ENCODE data around the gene PDCD2L. TPM values are rescaled to one million over a fixed set of nuclear protein-coding genes. Genes with fewer than 3 reads are reported as not detected.

Gene PDCD2L
- total RNA-seq, 6 experiments from 2014 or later = 8.8 to 13.3 (median 12.0) TPM

DNA sequence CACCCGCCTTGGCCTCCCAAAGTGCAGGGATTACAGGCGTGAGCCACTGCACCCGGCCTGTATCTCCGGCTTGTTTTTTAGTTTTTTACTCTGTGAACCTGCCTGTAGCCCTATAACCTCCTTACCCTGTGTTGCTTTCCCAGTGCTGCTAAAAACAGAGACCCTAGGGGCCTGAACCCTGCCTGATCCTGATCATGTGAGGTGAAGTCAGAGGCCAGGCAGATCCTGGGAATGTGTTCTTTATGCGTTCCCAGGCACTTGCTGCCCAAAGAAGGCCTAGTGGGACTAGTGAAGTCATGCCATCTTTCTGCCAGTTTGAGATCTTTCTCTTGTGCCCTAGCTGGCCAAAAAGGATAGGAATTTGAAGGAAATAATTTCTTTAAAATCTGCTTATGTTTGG is 28.6 kb downstream of the PDCD2L start:
- Mint-ChIP-seq H3K27ac (peak overlapping the region; percentile 42; the same call in 1 of the 2 replicates), H3K36me3 (ENCODE audit: low read depth) (peaks cover 26% of the 10 kb centered on the region)
- DNase-seq = no peak

DNA sequence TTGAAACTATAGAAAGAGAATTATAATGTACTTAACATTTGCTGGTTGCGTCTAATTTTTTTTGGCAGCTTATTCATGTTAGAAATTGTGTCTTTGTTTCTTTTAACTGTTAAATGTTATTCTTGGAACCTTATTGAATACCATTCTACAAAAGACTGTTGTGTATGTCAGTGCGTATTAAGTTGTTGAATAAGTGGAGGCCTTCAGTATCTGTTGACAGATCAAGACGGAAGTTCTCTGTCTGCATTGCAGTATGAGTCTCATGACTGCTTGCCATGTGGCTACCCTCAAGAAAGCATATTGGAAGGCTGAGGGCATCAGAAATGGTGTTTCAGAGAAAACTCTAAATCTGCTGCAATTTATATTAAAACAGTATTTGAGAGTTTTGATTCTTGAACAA is 32.5 kb downstream of the PDCD2L start:
- peaks cover 29% of the 10 kb centered on the region for H3K36me3 Mint-ChIP-seq (ENCODE audit: low read depth)
- peaks cover 7% of the 10 kb centered on the region for H3K4me1 Mint-ChIP-seq (ENCODE audit: low read depth)
- no peak overlapping the region for H3K4me3 Mint-ChIP-seq
- TF ChIP-seq, protein P1, sequence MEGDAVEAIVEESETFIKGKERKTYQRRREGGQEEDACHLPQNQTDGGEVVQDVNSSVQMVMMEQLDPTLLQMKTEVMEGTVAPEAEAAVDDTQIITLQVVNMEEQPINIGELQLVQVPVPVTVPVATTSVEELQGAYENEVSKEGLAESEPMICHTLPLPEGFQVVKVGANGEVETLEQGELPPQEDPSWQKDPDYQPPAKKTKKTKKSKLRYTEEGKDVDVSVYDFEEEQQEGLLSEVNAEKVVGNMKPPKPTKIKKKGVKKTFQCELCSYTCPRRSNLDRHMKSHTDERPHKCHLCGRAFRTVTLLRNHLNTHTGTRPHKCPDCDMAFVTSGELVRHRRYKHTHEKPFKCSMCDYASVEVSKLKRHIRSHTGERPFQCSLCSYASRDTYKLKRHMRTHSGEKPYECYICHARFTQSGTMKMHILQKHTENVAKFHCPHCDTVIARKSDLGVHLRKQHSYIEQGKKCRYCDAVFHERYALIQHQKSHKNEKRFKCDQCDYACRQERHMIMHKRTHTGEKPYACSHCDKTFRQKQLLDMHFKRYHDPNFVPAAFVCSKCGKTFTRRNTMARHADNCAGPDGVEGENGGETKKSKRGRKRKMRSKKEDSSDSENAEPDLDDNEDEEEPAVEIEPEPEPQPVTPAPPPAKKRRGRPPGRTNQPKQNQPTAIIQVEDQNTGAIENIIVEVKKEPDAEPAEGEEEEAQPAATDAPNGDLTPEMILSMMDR (IDR thresholded peaks at IDR 0.05) = no peak
- H3K9me3 Mint-ChIP-seq = no peaks in the 10 kb centered on the region
- no peak overlapping the region for H3K27ac Mint-ChIP-seq
- DNase-seq = no peak
- no peaks in the 10 kb centered on the region for H3K27me3 Mint-ChIP-seq (ENCODE audit: insufficient read depth)

More for the DNA sequence above, 28.6 kb downstream of the PDCD2L start:
- Mint-ChIP-seq H3K4me1 (ENCODE audit: low read depth) (peaks cover 33% of the 10 kb centered on the region), H3K4me3 (no peak overlapping the region), H3K9me3 (no peaks in the 10 kb centered on the region), H3K27me3 (ENCODE audit: insufficient read depth) (no peaks in the 10 kb centered on the region)
- TF ChIP-seq, protein P1 (IDR thresholded peaks at IDR 0.05) = no peak

- peaks cover 13% of the 10 kb centered on the region for H3K4me1 Mint-ChIP-seq (ENCODE audit: low read depth)
- H3K27ac Mint-ChIP-seq = no peak overlapping the region
- no peaks in the 10 kb centered on the region; the same call in 1 of the 2 replicates for H3K27me3 Mint-ChIP-seq (ENCODE audit: insufficient read depth)
- no peak overlapping the region for H3K4me3 Mint-ChIP-seq
- no peaks in the 10 kb centered on the region for H3K9me3 Mint-ChIP-seq
- H3K36me3 Mint-ChIP-seq (ENCODE audit: low read depth) = peaks cover 25% of the 10 kb centered on the region; the same call in 1 of the 2 replicates
- DNase-seq = no peak
- TF ChIP-seq, protein P1 (IDR thresholded peaks at IDR 0.05) = no peak
Measured at GRCh38 chr19:34448191-34448590, 44.0 kb downstream of the PDCD2L start.

GRCh38 chr19:34452723-34453122 is 48.5 kb downstream of the PDCD2L start:
- H3K4me1 Mint-ChIP-seq (ENCODE audit: low read depth) = peaks cover 34% of the 10 kb centered on the region
- H3K27ac Mint-ChIP-seq = peak overlapping the region; percentile 20; the same call in 1 of the 2 replicates
- 0 out of 2 replicates have a peak overlapping the region, but pooled peaks have one; percentile 14 for H3K4me3 Mint-ChIP-seq
- TF ChIP-seq, protein P1 (IDR thresholded peaks at IDR 0.05) = no peak
- no peaks in the 10 kb centered on the region for H3K9me3 Mint-ChIP-seq
- no peaks in the 10 kb centered on the region; the same call in 1 of the 2 replicates for H3K27me3 Mint-ChIP-seq (ENCODE audit: insufficient read depth)
- no peak for DNase-seq
- peaks cover 20% of the 10 kb centered on the region for H3K36me3 Mint-ChIP-seq (ENCODE audit: low read depth)

- DNase-seq = no peak
- no peaks in the 10 kb centered on the region for H3K9me3 Mint-ChIP-seq
- no peak overlapping the region for H3K4me3 Mint-ChIP-seq
- no peaks in the 10 kb centered on the region; the same call in 1 of the 2 replicates for H3K27me3 Mint-ChIP-seq (ENCODE audit: insufficient read depth)
- TF ChIP-seq, protein P1 (IDR thresholded peaks at IDR 0.05) = no peak
- peak overlapping the region; percentile 64 for H3K27ac Mint-ChIP-seq
- H3K36me3 Mint-ChIP-seq (ENCODE audit: low read depth) = peaks cover 25% of the 10 kb centered on the region
- H3K4me1 Mint-ChIP-seq (ENCODE audit: low read depth) = peaks cover 43% of the 10 kb centered on the region
Measured at GRCh38 chr19:34454091-34454490, 49.9 kb downstream of the PDCD2L start.
